SK-N-MC (cell line): ENCODE data around the gene MIF.

Source experiments
- DNase-seq: peaks from one replicate; pipeline ENCODE4 v3.0.0-alpha.2; 2011; ENCODE audit warnings: low read depth, low spot score
- H3K27ac ChIP-seq: fragments of 200-600 bp; sonication (generic); 2 replicates; pipeline ENCODE4 v1.5.1; 2016; ENCODE audit warnings: mixed run types
- H3K36me3 ChIP-seq: fragments of 200-600 bp; sonication (generic); 2 replicates; pipeline ENCODE4 v1.6.1; 2017; ENCODE audit warnings: antibody characterized with exemption, low read length, mixed read lengths; ENCODE audit not compliant: insufficient read depth
- H3K4me3 ChIP-seq: fragments of 200-600 bp; sonication (generic); 2 replicates; pipeline ENCODE4 v1.5.1; 2016
- H3K9ac ChIP-seq: fragments of 200-600 bp; sonication (generic); 2 replicates; pipeline ENCODE4 v1.8.0; 2017; ENCODE audit warnings: mixed run types, mixed read lengths; ENCODE audit not compliant: insufficient read length
- H3K9me3 ChIP-seq: fragments of 200-600 bp; sonication (generic); 2 replicates; pipeline ENCODE4 v1.6.1; 2017; ENCODE audit warnings: low read depth, mild to moderate bottlenecking, antibody characterized with exemption, low read length, moderate library complexity, mixed read lengths
- EZH2 ChIP-seq: fragments of 200-600 bp; sonication (generic); IDR thresholded peaks from one replicate; pipeline ENCODE4 v1.6.1; 2017; ENCODE audit warnings: antibody characterized with exemption
- FOXP2 ChIP-seq: optimal IDR thresholded peaks from 2 replicates; pipeline ENCODE3; 2011; ENCODE audit warnings: mild to moderate bottlenecking, moderate library complexity; ENCODE audit not compliant: insufficient read depth; ENCODE audit errors: extremely low read length, control extremely low read depth
- POLR2AphosphoS5 ChIP-seq: IDR thresholded peaks from 2 replicates; pipeline ENCODE4 v1.6.1; 2012; ENCODE audit warnings: mild to moderate bottlenecking, low read depth, low read length, borderline replicate concordance

MIF gene

GRCh38 chr22:23868580-23868979 lies 25.6 kb upstream of the MIF start:
- no peaks in the 10 kb centered on the region for H3K36me3 ChIP-seq
- TF ChIP-seq FOXP2: no peak
- TF ChIP-seq POLR2AphosphoS5: no peak
- no peak for TF ChIP-seq EZH2
- DNase-seq: no peak

GRCh38 chr22:23874871-23875270 lies 19.3 kb upstream of the MIF start:
- Histone ChIP-seq H3K27ac (no peak overlapping the region), H3K9ac (no peak overlapping the region)
- TF ChIP-seq POLR2AphosphoS5 (no peak), FOXP2 (no peak), EZH2 (no peak)

More at GRCh38 chr22:23868580-23868979, 25.6 kb upstream of the MIF start:
- Histone ChIP-seq H3K9me3 (no peaks in the 10 kb centered on the region), H3K9ac (no peak overlapping the region), H3K4me3 (no peak overlapping the region), H3K27ac (no peak overlapping the region)

GRCh38 chr22:23875801-23876200 lies 18.4 kb upstream of the MIF start:
- no peak for DNase-seq
- Histone ChIP-seq H3K9me3 (no peaks in the 10 kb centered on the region), H3K36me3 (no peaks in the 10 kb centered on the region), H3K9ac (no peak overlapping the region), H3K27ac (no peak overlapping the region), H3K4me3 (no peak overlapping the region)
- TF ChIP-seq FOXP2 (no peak), POLR2AphosphoS5 (no peak), EZH2 (no peak)

More at GRCh38 chr22:23874871-23875270, 19.3 kb upstream of the MIF start:
- no peaks in the 10 kb centered on the region for H3K9me3 ChIP-seq
- DNase-seq: no peak
- H3K36me3 ChIP-seq: no peaks in the 10 kb centered on the region
- no peak overlapping the region for H3K4me3 ChIP-seq

- Histone ChIP-seq H3K9me3 (no peaks in the 10 kb centered on the region), H3K9ac (no peak overlapping the region), H3K36me3 (no peaks in the 10 kb centered on the region), H3K4me3 (no peak overlapping the region), H3K27ac (no peak overlapping the region)
- TF ChIP-seq EZH2 (no peak), POLR2AphosphoS5 (no peak), FOXP2 (no peak)
- DNase-seq: no peak
Measured at GRCh38 chr22:23877566-23877965, 16.6 kb upstream of the MIF start.

GRCh38 chr22:23878219-23878618 lies 16.0 kb upstream of the MIF start:
- Histone ChIP-seq H3K9me3 (no peaks in the 10 kb centered on the region), H3K36me3 (no peaks in the 10 kb centered on the region), H3K9ac (no peak overlapping the region), H3K4me3 (no peak overlapping the region), H3K27ac (no peak overlapping the region)
- no peak for DNase-seq
- no peak for TF ChIP-seq FOXP2
- no peak for TF ChIP-seq EZH2
- TF ChIP-seq POLR2AphosphoS5: no peak

GRCh38 chr22:23882370-23882769 lies 11.8 kb upstream of the MIF start:
- H3K36me3 ChIP-seq: no peaks in the 10 kb centered on the region
- DNase-seq: no peak
- TF ChIP-seq FOXP2: no peak
- no peak for TF ChIP-seq EZH2
- no peak for TF ChIP-seq POLR2AphosphoS5
- H3K27ac ChIP-seq: no peak overlapping the region
- H3K4me3 ChIP-seq: no peak overlapping the region
- H3K9ac ChIP-seq: no peak overlapping the region
- H3K9me3 ChIP-seq: no peaks in the 10 kb centered on the region

- H3K4me3 ChIP-seq: no peak overlapping the region
- H3K27ac ChIP-seq: no peak overlapping the region
- DNase-seq: no peak
- no peak for TF ChIP-seq POLR2AphosphoS5
- no peak for TF ChIP-seq EZH2
- H3K36me3 ChIP-seq: no peaks in the 10 kb centered on the region
- no peak overlapping the region for H3K9ac ChIP-seq
- no peaks in the 10 kb centered on the region for H3K9me3 ChIP-seq
Measured at GRCh38 chr22:23883658-23884057, 10.5 kb upstream of the MIF start.

- no peak overlapping the region for H3K4me3 ChIP-seq
- TF ChIP-seq FOXP2: no peak
- TF ChIP-seq POLR2AphosphoS5: no peak
- TF ChIP-seq EZH2: no peak
- H3K36me3 ChIP-seq: no peaks in the 10 kb centered on the region
- no peaks in the 10 kb centered on the region for H3K9me3 ChIP-seq
- H3K9ac ChIP-seq: no peak overlapping the region
- no peak for DNase-seq
- H3K27ac ChIP-seq: no peak overlapping the region
Measured at GRCh38 chr22:23884140-23884539, 10.0 kb upstream of the MIF start.

GRCh38 chr22:23888615-23889401 lies 5.4 kb upstream of the MIF start:
- Histone ChIP-seq H3K4me3 (no peak overlapping the region), H3K9ac (no peak overlapping the region), H3K27ac (no peak overlapping the region), H3K9me3 (no peaks in the 10 kb centered on the region), H3K36me3 (no peaks in the 10 kb centered on the region)
- no peak for DNase-seq
- TF ChIP-seq POLR2AphosphoS5: no peak
- no peak for TF ChIP-seq EZH2
- no peak for TF ChIP-seq FOXP2
